Fibroblast of lung (primary cell): Measurements from ENCODE around the gene PLXNA4. TPM values are rescaled to one million over a fixed set of nuclear protein-coding genes. Genes with fewer than 3 reads are reported as not detected.

Experiments used
- DNase-seq, 2 donors: peaks; one replicate each; pipeline versions ENCODE4 v3.0.0 to v3.0.0-alpha.2; 2010; ENCODE audit warnings: low read depth in 2 of 2
- H2AFZ ChIP-seq: 2 replicates; pipeline ENCODE4 v1.5.1; 2012; ENCODE audit warnings: low read length, control low read depth, inconsistent platforms
- H3K27ac ChIP-seq: 2 replicates; pipeline ENCODE4 v1.5.1; 2011; ENCODE audit warnings: low read length, control low read depth; ENCODE audit not compliant: insufficient read depth
- H3K27me3 ChIP-seq: 2 replicates; pipeline ENCODE4 v1.5.1; 2011; ENCODE audit warnings: mild to moderate bottlenecking, low read length; ENCODE audit not compliant: control insufficient read depth, insufficient read depth
- H3K36me3 ChIP-seq: 2 replicates; pipeline ENCODE4 v1.5.1; 2011; ENCODE audit warnings: low read length; ENCODE audit not compliant: control insufficient read depth, insufficient read depth
- H3K4me1 ChIP-seq: 2 replicates; pipeline ENCODE4 v1.5.1; 2011; ENCODE audit warnings: low read length; ENCODE audit not compliant: control insufficient read depth, insufficient read depth; ENCODE audit errors: extremely low read depth
- H3K4me2 ChIP-seq: 2 replicates; pipeline ENCODE4 v1.5.1; 2011; ENCODE audit warnings: low read length, control low read depth; ENCODE audit not compliant: insufficient read depth; ENCODE audit errors: extremely low read depth
- H3K4me3 ChIP-seq, 4 experiments: fragments of 200-600 bp in 1 of 4; sonication (generic) in 1 of 4; replicated peaks in 1 of 4; 2 replicates each; pipeline ENCODE4 v1.5.1; 2011 to 2016; ENCODE audit warnings: low read length in 4 of 4, low read depth in 3 of 4, mild to moderate bottlenecking in 3 of 4, control low read depth in 2 of 4, inconsistent platforms in 1 of 4, mixed read lengths in 1 of 4; ENCODE audit not compliant: insufficient read depth in 1 of 4; ENCODE audit errors: control extremely low read depth in 1 of 4
- H3K79me2 ChIP-seq: 2 replicates; pipeline ENCODE4 v1.5.1; 2012; ENCODE audit warnings: mild to moderate bottlenecking, low read length, inconsistent platforms; ENCODE audit not compliant: control insufficient read depth, insufficient read depth
- H3K9ac ChIP-seq: 2 replicates; pipeline ENCODE4 v1.5.1; 2011; ENCODE audit warnings: mild to moderate bottlenecking, low read length, control low read depth; ENCODE audit not compliant: insufficient read depth
- H3K9me3 ChIP-seq: 2 replicates; pipeline ENCODE4 v1.5.1; 2012; ENCODE audit warnings: low read depth, low read length; ENCODE audit not compliant: control insufficient read depth, insufficient read depth
- H4K20me1 ChIP-seq: 2 replicates; pipeline ENCODE4 v1.5.1; 2011; ENCODE audit warnings: low read length; ENCODE audit not compliant: control insufficient read depth, insufficient read depth; ENCODE audit errors: extremely low read depth
- CTCF ChIP-seq, 2 donors: IDR thresholded peaks in 1 of 2; conservative IDR thresholded peaks in 1 of 2; 1 replicate in 1 of 2; 2 replicates in 1 of 2; pipeline ENCODE4 v1.5.1; 2011 to 2012; ENCODE audit warnings: low read length in 2 of 2, control low read depth in 1 of 2, inconsistent platforms in 1 of 2, low read depth in 1 of 2, mild to moderate bottlenecking in 1 of 2
- EZH2 ChIP-seq: IDR thresholded peaks from 2 replicates; pipeline ENCODE4 v1.5.1; 2012; ENCODE audit warnings: low read length, control low read depth, mild to moderate bottlenecking; ENCODE audit errors: missing control alignments
- polyA plus RNA-seq, 2 donors: library from polyadenylated mRNA; depleted of rRNA in 1 of 2; stranded (reverse) in 1 of 2; unstranded in 1 of 2; fragments of >200 nt; gene quantifications; 2 replicates each; pipeline ENCODE4 v1.2.1, GENCODE V29; 2011 to 2012; ENCODE audit warnings: missing spikeins in 1 of 2
- total RNA-seq: library from RNA; depleted of rRNA; stranded (reverse); fragments of >200 nt; gene quantifications from 2 replicates; pipeline ENCODE4 v1.2.1, GENCODE V29; 2014

The PLXNA4 gene
- total and polyA plus RNA-seq, 2 donors (not counting 1 experiment from before 2014, with no cell fraction given), result 1.2 to 1.5 TPM

GRCh38 chr7:132244903-132245480, 331.3 kb downstream of the PLXNA4 start:
- Histone ChIP-seq H3K9me3 (no peaks in the 10 kb centered on the region), H3K9ac (no peak overlapping the region), H3K27me3 (no peaks in the 10 kb centered on the region), H3K4me2 (no peak overlapping the region), H3K4me3 (no peak overlapping the region), H3K4me1 (no peaks in the 10 kb centered on the region), H3K27ac (no peak overlapping the region), H3K79me2 (no peaks in the 10 kb centered on the region), H2AFZ (no peak overlapping the region), H4K20me1 (no peaks in the 10 kb centered on the region), H3K36me3 (no peaks in the 10 kb centered on the region)
- DNase-seq, result no peak
- no peak for TF ChIP-seq CTCF (conservative IDR thresholded peaks at IDR 0.05 in 1 of 2, IDR thresholded peaks at IDR 0.05 in 1 of 2; ENCODE audit: low read depth in 1 of 2, low read length in 2 of 2)
- TF ChIP-seq EZH2, result no peak

DNA sequence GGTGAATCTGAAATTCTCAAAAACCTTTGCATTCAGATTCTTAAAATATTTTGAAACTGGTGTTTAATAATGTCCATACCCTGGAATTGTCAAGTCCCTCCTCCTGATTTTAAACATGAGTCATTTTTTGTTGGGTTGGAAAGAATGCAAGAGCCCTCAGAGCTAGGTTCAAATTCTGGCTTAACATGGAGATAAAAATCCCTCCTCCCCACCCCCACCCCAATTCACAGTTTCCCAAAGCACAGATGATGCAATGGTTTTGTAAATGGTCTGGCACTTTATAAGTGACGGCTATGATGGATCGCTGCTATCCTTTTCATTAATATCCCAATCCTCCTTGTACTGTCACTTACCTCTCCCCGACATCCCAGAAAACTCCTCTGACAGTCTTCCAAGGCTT, 332.8 kb downstream of the PLXNA4 start:
- no peaks in the 10 kb centered on the region for H4K20me1 ChIP-seq
- no peak overlapping the region for H3K9ac ChIP-seq
- no peak overlapping the region for H3K4me2 ChIP-seq
- peak; percentile 29 to 76 for DNase-seq
- no peaks in the 10 kb centered on the region for H3K27me3 ChIP-seq
- H3K79me2 ChIP-seq, result no peaks in the 10 kb centered on the region
- H2AFZ ChIP-seq, result no peak overlapping the region
- no peaks in the 10 kb centered on the region for H3K36me3 ChIP-seq
- no peak overlapping the region for H3K27ac ChIP-seq
- H3K4me3 ChIP-seq, result no peak overlapping the region
- TF ChIP-seq EZH2 (no peak), CTCF (conservative IDR thresholded peaks at IDR 0.05 in 1 of 2, IDR thresholded peaks at IDR 0.05 in 1 of 2; ENCODE audit: low read depth in 1 of 2, low read length in 2 of 2) (no peak)
- no peaks in the 10 kb centered on the region for H3K9me3 ChIP-seq
- H3K4me1 ChIP-seq, result no peaks in the 10 kb centered on the region

GRCh38 chr7:132243051-132243450, 333.2 kb downstream of the PLXNA4 start:
- Histone ChIP-seq H3K4me2 (no peak overlapping the region), H3K4me3 (no peak overlapping the region), H3K9ac (no peak overlapping the region), H3K27ac (no peak overlapping the region), H3K36me3 (no peaks in the 10 kb centered on the region), H3K27me3 (no peaks in the 10 kb centered on the region), H3K4me1 (no peaks in the 10 kb centered on the region), H3K9me3 (no peaks in the 10 kb centered on the region), H3K79me2 (no peaks in the 10 kb centered on the region), H2AFZ (no peak overlapping the region), H4K20me1 (no peaks in the 10 kb centered on the region)
- no peak for TF ChIP-seq CTCF (conservative IDR thresholded peaks at IDR 0.05 in 1 of 2, IDR thresholded peaks at IDR 0.05 in 1 of 2; ENCODE audit: low read depth in 1 of 2, low read length in 2 of 2)
- TF ChIP-seq EZH2, result no peak
- DNase-seq, result peak in 1 of 2 donors; percentile 20
